ENCODE measurements around the gene NPAS2. TPM values are rescaled to one million over a fixed set of nuclear protein-coding genes. Genes with fewer than 3 reads are reported as not detected.

The NPAS2 gene
- total RNA-seq, 1 donor from 2014 or later, result 11.0 TPM

GRCh38 chr2:100785626-100786296, 34.2 kb upstream of the NPAS2 start:
- H3K4me3 ChIP-seq (ENCODE audit: low read depth, low read length), result peak overlapping the region; percentile 15
- DNase-seq (ENCODE audit: low read depth), result no peak
- no peak for TF ChIP-seq CTCF (conservative IDR thresholded peaks at IDR 0.05; ENCODE audit: low read depth, low read length)

GRCh38 chr2:100786297-100786658, 33.7 kb upstream of the NPAS2 start:
- DNase-seq (ENCODE audit: low read depth), result peak; percentile 86
- no peak for TF ChIP-seq CTCF (conservative IDR thresholded peaks at IDR 0.05; ENCODE audit: low read depth, low read length)
- peak overlapping the region; percentile 15 for H3K4me3 ChIP-seq (ENCODE audit: low read depth, low read length)

- no peak for DNase-seq (ENCODE audit: low read depth)
- no peak overlapping the region for H3K4me3 ChIP-seq (ENCODE audit: low read depth, low read length)
- TF ChIP-seq CTCF (conservative IDR thresholded peaks at IDR 0.05; ENCODE audit: low read depth, low read length), result no peak
Measured at GRCh38 chr2:100786985-100787384, 33.0 kb upstream of the NPAS2 start.

GRCh38 chr2:100789361-100789760, 30.6 kb upstream of the NPAS2 start:
- TF ChIP-seq CTCF (conservative IDR thresholded peaks at IDR 0.05; ENCODE audit: low read depth, low read length), result no peak
- H3K4me3 ChIP-seq (ENCODE audit: low read depth, low read length), result no peak overlapping the region
- DNase-seq (ENCODE audit: low read depth), result no peak

GRCh38 chr2:100791294-100791935, 28.5 kb upstream of the NPAS2 start:
- DNase-seq (ENCODE audit: low read depth), result no peak
- no peak for TF ChIP-seq CTCF (conservative IDR thresholded peaks at IDR 0.05; ENCODE audit: low read depth, low read length)
- no peak overlapping the region for H3K4me3 ChIP-seq (ENCODE audit: low read depth, low read length)

- no peak for DNase-seq (ENCODE audit: low read depth)
- H3K4me3 ChIP-seq (ENCODE audit: low read depth, low read length), result no peak overlapping the region
- no peak for TF ChIP-seq CTCF (conservative IDR thresholded peaks at IDR 0.05; ENCODE audit: low read depth, low read length)
Measured at GRCh38 chr2:100791936-100792308, 28.0 kb upstream of the NPAS2 start.

- no peak for TF ChIP-seq CTCF (conservative IDR thresholded peaks at IDR 0.05; ENCODE audit: low read depth, low read length)
- no peak for DNase-seq (ENCODE audit: low read depth)
- H3K4me3 ChIP-seq (ENCODE audit: low read depth, low read length), result no peak overlapping the region
Measured at GRCh38 chr2:100793220-100793619, 26.7 kb upstream of the NPAS2 start.
